GM21515 (cell line): ENCODE data around the gene TPPP.
"Not testable (repeated sequence)": the region's sequence is repeated elsewhere in the genome, so short reads cannot be mapped to it uniquely, and the experiment has no call there.

Experiments
- ATAC-seq: cut with Tn5 transposase; IDR thresholded peaks from one replicate; pipeline ENCODE4 v1.9.1; 2021; ENCODE audit not compliant: unreplicated experiment

The TPPP gene

DNA sequence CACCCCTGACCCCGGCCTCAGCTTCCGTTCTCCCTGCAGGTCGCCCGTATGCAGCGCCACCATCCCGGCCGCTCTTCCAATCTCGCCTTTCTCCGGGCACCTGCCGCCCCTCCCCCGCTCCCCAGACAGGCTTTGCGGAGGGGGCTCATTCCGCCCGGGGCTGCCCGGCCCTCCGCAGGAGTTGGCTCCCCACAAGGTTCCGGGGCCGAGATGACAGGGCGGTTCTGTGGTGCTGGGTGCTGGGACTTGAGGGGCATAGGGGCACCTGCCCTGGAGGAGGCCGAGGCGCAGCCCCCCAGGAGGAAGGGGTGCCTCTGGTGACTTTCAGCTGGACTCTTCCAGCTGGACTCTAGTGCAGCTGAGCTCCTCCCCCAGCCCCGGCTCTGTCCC is 885 bp upstream of the TPPP start:
- not testable (repeated sequence) for ATAC-seq

DNA sequence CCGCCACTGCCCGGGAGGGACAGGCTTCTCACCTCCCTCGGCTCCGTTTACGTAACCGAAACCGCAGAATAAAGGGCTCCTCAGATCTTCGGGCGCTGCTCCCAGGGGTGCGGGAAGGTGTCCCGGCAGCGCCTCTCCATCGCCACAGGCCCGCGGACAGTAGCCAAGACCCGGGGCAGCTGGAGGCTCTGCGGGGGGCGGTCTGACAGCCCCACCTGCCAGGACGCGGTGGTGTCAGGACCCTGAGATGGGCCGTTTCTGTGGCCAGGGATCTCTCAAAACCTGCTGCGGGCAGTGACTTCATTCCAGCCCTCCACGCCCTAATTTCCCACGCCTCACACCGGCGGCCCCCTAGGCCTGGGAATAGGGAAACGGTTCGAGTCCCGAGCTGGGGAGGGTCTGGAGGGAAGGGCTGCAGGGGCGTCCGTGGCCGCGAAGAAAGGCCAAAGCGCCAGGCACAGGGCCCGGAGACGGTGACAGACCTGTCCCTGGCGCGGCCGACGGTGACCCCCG is 567 bp downstream of the TPPP start:
- peak; percentile 17 for ATAC-seq

DNA sequence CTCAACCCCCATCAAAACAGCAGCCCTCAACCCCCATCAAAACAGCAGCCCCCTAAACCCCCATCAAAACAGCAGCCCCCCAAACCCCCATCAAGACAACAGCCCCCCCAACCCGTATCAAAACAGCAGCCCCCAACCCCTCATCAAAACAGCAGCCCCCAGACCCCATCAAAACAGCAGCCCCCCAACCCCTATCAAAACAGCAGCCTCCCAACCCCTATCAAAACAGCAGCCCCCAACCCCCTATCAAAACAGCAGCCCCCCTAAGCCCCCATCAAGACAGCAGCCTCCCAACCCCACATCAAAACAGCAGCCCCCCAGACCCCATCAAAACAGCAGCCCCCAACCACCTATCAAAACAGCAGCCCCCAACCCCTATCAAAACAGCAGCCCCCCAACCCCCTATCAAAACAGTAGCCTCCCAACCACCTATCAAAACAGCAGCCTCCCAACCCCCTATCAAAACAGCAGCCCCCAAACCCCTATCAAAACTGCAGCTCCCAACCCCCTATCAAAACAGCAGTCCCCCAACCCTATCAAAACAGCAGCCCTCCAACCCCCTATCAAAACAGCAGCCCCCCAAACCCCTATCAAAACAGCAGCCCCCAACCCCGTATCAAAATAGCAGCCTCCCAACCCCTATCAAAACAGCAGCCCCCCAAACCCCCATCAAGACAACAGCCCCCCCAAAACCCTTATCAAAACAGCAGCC is 1.2 kb downstream of the TPPP start:
- no peak for ATAC-seq

DNA sequence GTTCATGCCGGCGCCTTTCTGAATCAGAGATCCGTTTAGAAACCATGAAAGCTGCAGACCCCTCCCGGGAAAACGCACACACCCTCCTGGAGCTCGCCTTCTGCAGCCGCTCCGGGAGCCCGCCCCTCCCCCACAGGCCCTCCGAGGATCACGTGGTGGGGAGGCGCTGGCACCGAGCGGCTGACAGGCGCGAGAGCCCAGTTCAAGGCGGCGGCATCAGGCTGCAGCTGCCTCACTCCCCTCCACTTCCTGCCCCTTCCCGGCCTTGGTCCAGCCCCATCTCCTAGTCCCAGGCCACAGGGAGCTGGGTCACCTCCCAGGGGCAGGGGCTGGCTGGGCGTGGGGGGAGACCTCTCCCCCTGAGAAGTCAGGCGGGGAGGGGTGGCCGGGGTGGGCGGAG is 2.1 kb downstream of the TPPP start:
- not testable (repeated sequence) for ATAC-seq

DNA sequence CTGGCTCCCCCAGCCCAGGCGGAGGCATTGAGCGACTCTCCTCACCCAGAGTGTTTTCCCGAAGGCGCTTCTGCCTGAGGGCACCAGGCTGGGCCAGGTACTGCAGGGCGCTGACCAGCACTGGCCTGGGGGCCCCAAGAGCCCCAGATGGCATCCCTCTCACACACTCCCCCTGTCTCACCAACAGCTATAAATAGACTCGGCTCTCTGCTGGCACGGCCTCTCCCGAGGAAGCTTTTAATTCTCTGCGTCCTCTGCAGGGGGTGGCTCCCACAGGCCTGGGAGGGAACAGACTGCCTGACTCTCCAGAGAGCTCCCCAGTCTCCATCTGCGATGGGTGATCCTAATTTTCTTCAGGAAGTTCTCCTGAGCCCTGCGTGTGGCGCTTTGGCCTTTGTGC is 2.9 kb downstream of the TPPP start:
- ATAC-seq, result not testable (repeated sequence)

DNA sequence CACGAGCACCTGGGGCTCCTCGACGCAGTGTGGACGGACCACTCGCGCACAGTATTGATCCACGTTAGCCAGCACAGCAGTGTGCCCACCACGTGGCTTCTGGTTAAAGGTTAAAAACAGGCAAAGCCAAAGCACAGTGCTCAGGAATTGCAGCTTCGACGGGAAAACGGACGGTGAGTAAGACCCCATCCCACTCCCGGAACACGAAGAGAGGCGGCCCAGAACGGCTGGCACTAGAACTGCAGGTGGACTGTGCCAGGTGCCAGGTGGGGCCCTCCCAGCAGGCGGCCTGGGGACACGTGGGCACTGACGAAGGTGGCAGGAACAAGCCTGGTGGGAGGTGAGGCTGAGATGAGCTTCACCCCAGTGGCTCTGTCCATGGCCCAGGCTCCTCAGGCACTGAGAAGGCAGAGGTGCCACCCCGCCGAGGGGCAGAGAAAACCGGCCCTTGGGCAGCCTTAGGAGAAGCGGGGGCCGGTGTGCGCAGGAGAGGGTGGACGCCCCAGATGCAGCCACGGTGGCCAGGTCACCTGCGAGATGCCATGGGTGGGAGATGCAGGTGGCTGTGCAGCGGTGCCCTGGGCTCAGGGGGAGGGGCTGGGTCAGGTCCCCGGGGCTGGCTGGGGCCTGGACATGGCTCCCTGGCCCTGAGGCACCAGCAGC is 4.7 kb downstream of the TPPP start:
- ATAC-seq, result not testable (repeated sequence)

DNA sequence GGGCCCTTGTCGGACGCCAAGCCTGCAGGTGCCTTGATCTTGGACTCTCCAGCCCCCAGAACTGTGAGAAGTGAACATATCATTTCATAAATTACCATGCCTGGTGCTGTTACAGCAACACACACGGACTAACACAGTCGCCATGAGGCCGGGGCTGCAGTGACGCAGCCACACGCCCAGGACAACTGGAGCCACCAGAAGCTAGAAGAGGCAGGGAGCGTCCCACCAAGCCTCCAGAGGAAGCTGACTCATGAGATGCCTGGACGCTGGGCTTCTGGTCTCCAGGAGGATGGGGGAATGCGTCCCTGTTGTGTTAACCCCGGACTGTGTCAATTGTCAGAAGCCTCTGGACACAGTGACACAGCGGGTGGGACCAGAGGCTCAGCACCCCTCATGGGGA is 6.2 kb downstream of the TPPP start:
- not testable (repeated sequence) for ATAC-seq

DNA sequence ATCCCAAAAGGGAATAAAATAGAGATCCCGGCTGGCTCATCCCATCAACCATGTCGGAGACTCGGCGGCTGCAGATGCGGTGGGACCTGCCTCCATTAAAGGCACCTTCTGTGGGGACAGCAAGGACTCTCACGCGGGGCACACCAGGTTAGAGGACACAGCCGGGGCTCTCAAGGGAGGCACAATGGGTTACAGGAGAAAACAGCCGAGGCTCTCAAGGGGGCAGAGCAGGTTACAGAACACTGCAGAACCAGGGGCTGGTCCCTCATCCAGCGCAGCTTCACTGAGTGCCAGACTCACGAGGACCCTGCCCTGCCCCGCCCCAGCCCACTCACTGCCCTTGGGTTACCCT is 7.0 kb downstream of the TPPP start:
- not testable (repeated sequence) for ATAC-seq

DNA sequence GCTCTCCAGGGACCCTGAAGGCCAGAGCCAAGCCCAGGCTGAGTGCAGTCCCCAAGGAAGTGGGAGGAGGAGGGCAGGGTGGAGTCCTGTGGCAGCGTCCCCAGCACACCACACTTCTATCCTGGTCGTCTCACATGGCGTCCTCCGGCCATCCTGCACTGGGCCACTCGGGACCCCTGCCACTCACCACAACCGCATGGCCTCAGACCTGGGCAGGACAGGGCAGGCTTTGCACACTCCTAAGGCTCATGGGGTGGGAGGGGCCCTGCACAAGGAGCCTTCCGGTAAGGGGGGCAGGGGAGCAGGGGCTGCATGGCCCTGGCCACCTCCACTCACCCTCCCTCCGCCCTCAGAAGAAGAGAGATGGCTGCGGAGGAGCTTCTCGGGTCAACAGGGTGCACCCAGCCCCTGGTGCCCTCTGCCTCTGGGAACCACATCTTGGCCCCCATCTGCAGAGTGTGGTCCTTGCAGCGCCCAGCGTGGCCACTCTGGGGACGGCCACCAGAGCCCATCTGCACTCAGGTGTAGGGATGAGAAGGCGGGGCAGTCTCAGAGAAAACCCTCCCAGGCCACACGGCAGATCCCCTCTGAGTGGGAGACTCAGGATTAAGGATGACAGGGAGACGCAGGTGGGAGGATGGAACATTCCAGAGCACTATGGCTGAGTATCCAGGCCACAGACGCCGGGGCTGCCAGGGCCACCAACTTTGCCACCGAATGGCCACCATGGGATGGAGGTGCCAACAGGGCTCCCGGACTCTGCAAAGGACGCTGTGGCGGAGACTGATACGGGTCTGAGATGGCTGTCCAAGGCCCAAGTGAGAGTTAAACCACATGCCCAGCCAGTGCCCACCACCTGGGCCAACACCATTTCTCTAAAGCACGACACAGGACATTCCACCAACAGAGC is 7.6 kb downstream of the TPPP start:
- no peak for ATAC-seq

DNA sequence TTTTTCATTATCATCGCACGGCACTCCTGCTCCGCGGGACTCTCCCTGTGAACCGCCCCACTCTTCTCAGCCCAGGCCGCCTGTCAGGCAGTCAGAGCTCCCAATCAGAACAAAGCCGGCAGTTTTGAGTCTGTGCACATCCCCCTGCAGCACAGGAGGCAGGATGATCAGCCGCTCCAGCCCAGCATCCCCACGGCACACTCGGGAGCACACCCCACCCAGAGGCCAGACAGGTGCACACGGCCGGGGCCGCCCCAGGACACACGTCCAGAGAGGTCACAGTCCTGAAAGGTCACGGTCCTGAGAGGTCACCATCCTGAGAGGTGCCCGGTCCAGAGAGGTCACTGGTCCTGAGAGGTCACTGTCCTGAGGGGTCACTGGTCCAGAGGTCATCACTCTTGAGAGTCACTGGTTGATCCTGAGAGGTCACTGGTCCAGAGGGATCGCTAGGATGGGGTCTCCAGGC is 8.4 kb downstream of the TPPP start:
- ATAC-seq, result no peak

DNA sequence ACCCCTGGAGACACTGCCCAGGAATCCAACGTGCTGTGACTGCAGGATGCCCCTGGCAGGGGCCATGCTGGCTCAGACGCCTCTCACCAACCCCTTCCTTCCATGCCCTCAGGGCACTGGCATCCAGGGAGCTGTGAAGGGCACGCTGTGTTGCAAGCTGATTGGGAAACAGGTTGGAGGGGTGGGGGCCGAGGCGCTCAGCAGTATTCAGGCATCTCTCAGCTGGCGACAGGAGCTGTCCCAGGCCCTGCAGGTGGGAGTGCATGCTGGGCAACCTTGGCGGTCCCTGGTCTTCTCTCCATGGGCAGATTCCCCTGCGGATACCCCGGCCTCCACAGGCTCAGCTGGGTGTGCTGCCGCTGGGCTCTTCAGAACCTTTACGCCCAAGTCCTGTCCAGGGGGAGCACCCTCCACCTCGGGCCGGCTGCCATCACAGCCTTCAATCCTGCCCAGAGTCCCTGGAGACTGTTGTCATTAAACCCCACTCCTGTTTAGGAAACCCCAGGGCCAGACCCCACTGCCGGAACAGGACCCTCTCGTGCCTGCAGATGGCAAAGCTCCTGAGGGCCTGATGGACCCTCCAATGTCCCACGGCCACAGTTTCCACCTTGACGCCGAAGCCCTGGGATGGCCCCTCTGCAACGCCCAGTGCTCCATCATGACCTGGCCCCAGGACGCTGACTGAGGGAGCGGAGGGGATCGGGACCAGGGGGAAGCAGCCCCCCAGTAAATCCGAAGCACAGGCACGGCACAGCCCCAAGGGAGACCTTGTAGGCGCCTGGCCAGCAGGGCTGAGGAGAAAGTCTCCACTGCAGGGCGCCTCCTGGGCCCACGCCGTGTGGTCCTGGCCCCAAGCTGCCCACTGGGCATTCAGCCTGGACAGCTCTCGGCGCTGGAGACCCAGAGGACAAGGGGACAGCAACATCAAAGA is 9.3 kb downstream of the TPPP start:
- ATAC-seq, result no peak

DNA sequence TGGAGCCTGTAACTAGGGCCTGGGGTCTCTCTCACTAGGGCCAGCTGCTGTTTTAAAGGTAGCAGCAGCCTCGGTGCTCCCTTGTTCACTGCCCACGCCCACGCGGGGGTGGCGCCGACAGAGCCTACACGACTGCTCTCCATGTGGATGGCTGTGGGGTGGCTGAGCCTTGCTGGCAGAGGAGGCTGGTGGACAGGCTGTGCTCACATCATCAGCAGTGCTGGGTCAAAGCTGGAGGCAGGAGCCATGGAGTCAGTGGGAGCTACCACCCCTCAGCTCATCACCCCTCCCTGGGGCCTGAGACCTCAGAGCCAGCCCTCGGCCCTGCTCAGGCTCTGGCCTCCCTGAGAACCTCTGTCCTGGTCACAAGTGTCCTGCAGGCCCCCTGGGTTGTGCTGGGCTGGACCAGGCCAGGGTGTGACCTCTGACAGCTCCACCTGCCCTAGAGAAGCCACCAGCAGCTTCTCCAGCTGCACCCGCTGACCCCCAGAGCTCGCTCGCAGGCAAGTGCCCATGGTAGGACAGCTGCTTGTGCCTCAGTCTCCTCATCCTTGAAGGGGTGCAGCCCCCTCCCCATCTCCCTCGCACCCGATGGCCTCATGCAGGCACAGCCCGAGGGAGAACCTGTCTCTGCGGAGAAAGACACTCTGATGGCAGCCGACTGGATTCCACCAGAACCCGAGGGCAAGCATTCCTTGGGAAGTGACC is 10.3 kb downstream of the TPPP start:
- ATAC-seq, result not testable (repeated sequence)

DNA sequence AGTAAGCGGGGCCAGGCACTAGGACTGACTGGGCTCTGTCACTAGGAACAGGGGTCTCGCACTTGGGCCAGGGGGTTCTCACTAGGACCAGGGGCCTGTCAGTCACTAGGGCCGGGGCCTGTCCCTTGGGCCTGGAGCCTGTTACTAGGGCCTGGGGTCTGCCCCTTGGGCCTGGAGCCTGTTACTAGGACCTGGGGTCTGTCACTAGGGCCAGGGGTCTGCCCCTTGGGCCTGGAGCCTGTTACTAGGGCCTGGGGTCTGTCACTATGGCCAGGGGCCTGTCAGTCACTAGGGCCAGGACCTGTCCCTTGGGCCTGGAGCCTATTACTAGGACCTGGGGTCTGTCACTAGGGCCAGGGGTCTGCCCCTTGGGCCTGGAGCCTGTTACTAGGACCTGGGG is 10.9 kb downstream of the TPPP start:
- ATAC-seq, result not testable (repeated sequence)

DNA sequence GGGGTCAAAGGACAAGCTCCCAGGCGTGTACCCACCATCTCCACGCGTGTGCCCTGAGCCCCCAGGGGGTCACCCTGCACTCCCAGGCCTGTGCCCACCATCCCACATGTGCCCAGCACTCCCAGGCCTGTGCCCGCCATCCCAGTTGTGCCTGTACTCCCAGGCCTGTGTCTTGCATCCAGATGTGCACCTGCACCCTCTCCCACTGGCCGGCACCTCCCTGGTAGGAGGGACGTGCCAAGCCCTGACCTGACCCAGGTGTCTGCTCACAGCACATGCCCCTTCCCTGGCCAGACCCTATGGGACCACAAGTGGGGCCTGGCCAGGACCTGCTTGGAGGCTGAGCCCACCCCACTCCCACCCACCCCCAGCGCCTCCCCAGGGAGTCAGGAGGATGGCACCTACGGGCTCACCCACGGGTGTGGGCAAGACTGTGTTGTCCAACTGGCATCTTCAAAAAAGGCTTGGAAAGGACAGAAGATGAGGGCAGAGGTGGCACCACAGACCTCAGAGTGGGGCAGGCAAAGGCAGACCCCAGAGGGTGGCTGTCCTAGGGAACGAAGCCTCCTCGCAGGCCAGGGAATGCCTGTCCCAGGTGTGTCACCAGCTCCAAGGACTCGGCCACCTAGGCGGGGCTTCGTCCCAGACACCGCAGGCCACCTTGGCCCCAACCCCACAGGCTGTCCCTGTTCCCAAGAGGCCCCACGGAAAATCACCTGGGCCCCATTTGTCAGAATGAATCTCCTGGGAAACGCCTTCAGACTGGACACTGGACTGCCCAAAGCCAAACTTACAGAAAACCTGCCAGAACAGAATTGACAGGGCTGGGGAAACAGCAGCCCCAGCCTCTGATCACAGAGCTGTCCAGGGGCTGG is 11.6 kb downstream of the TPPP start:
- not testable (repeated sequence) for ATAC-seq

DNA sequence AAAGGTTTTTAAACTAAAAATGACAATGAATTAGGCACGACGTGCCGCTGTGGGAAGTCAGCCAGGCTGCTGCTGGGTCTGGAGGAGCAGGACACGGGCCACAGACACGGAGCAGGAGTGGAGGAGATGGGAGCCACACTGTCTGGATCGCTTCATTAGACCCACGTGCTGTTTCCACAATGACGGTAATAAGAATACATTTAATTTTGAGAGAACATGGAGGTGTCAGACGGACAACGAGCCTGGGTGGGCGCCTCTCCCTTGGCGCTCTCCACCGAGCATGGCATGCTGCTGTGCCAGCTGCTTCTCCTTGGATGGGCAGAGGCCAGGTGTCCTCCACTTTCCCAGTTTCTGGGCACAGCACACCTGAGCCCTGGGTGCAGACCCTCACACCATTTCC is 12.3 kb downstream of the TPPP start:
- not testable (repeated sequence) for ATAC-seq

DNA sequence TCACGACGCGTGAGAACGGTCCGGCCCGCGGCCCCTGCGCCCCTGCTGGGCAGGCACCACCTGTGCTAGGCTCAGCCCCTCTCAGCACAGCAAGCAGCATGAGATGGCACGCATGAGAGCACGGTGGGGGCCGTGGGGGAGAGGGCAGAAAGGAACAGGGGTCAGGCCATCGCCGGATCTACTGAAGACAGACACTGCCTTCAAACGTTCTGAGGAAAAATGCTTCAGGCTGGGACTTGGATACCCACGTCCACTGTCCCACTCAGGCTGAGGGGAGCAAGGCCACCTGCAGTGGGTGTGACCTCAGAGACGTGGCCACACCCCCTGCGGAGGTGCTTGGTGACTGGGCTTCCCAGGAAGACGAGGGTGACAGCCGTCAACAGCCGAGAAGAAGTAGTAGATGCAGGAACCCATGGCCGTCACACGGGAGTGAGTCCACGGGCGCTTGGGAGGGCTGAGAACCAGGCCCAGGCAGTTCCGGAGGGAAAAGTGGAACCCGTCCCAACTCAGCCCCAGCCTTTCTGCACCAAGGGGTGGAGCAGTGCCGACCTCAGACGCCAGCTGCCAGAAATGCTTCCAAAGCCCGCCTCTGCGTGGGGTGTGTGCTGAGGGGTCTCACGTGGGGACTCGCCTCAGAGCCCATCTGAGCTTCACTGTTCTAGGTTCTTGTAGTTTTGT is 12.9 kb downstream of the TPPP start:
- not testable (repeated sequence) for ATAC-seq

DNA sequence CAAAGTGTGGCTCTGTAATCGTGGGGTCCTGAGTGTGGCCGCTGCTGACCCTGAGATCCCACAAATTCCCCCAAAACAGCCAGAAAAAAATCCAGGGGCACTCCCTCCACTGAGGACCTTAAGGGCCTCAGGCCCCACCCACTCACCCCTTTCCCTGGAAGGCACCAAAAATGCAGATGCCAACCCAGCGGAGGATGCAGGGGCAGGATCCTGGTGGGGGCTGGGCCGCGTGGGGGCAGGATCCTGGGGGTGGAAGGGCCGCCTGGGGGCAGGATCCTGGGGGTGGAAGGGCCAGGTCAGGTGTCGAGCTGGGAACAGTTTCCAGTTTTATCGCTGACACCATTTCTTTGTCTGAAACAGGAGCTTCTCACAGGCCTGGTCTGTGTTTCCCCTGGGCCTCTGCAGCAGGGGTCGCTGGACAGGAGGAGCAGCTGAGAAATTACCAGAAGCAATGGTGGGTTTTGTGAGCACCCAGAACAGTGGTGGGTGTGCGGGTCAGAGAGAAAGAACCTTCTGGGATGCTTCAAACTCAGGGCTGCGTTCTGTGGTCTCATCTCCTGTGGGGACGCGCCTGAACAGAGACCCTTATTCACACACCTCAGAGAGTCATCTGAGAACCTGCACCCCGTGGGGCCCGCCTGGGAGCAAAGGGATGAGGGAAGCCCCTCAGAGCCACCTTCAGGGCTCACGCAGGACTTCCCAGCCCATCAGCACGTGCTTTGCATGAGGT is 13.8 kb downstream of the TPPP start:
- not testable (repeated sequence) for ATAC-seq
